K562 (cell line): ENCODE data around the gene MBD6. TPM values are rescaled to one million over a fixed set of nuclear protein-coding genes. Genes with fewer than 3 reads are reported as not detected.

Experiments used
- ARHGAP35 ChIP-seq: fragments of 450-650 bp; IDR thresholded peaks from 2 replicates; pipeline ENCODE4 v1.6.1; 2018; ENCODE audit not compliant: partially characterized antibody
- CAMTA2 ChIP-seq: fragments of 250-450 bp; sonication (Bioruptor Pico); conservative IDR thresholded peaks from 2 replicates; pipeline ENCODE4 v1.5.1; 2022
- CBFA2T2 ChIP-seq: fragments of 450-650 bp; conservative IDR thresholded peaks from 2 replicates; pipeline ENCODE4 v1.6.1; 2017; ENCODE audit warnings: mild to moderate bottlenecking
- CHCHD3 ChIP-seq: fragments of 250-450 bp; sonication (Bioruptor Pico); IDR thresholded peaks from 2 replicates; pipeline ENCODE4 v2.1.2; 2022; ENCODE audit warnings: mild to moderate bottlenecking
- GTF2E2 ChIP-seq: fragments of 200-800 bp; sonication (Bioruptor generic); IDR thresholded peaks from 2 replicates; pipeline ENCODE4 v1.6.1; 2016; ENCODE audit warnings: missing genetic modification characterization, missing compliant biosample characterization
- HDAC3 ChIP-seq: fragments of 450-650 bp; IDR thresholded peaks from 2 replicates; pipeline ENCODE4 v1.6.1; 2018; ENCODE audit warnings: borderline replicate concordance, mild to moderate bottlenecking, moderate library complexity; ENCODE audit not compliant: partially characterized antibody
- HOXB6 ChIP-seq: fragments of 250-450 bp; sonication (Bioruptor Pico); IDR thresholded peaks from 2 replicates; pipeline ENCODE4 v1.5.1; 2022; ENCODE audit warnings: mild to moderate bottlenecking, borderline replicate concordance
- KHSRP ChIP-seq: fragments of 450-650 bp; IDR thresholded peaks from 2 replicates; pipeline ENCODE4 v1.6.1; 2017
- MAFK ChIP-seq: IDR thresholded peaks from 2 replicates; pipeline ENCODE4 v1.6.1; 2011; ENCODE audit warnings: low read length, improper control_type of control experiment
- MYC ChIP-seq, 2 experiments: fragments of 250-450 bp in 1 of 2; sonication (Bioruptor Pico) in 1 of 2; IDR thresholded peaks; 2 replicates each; pipeline versions ENCODE4 v1.5.1 to v1.6.1; 2012 to 2021; ENCODE audit warnings: low read depth in 2 of 2, borderline replicate concordance in 1 of 2, improper control_type of control experiment in 1 of 2, low read length in 1 of 2, mild to moderate bottlenecking in 1 of 2, moderate library complexity in 1 of 2
- NEUROD1 ChIP-seq: fragments of 150-350 bp; IDR thresholded peaks from 2 replicates; pipeline ENCODE4 v1.6.1; 2014; ENCODE audit warnings: borderline replicate concordance, low read length, low read depth; ENCODE audit not compliant: partially characterized antibody
- OTX1 ChIP-seq: fragments of 450-650 bp; formaldehyde crosslinking; IDR thresholded peaks from 2 replicates; pipeline ENCODE4 v1.4.0; 2022; ENCODE audit warnings: mild to moderate bottlenecking
- RFX5 ChIP-seq: IDR thresholded peaks from 2 replicates; pipeline ENCODE4 v1.6.1; 2011; ENCODE audit warnings: low read depth, mild to moderate bottlenecking, improper control_type of control experiment, low read length
- SRF ChIP-seq, 2 experiments: fragments of 250-450, 450-650 bp in 1 of 2; sonication (Bioruptor Pico) in 1 of 2; sonication (generic) in 1 of 2; formaldehyde crosslinking; IDR thresholded peaks; 2 replicates each; pipeline versions ENCODE4 v1.5.0 to v1.5.1; 2020 to 2022; ENCODE audit warnings: mild to moderate bottlenecking in 1 of 2, missing genetic modification reagents in 1 of 2
- STAT5A ChIP-seq: IDR thresholded peaks from 2 replicates; pipeline ENCODE4 v1.6.1; 2012; ENCODE audit warnings: low read length, inconsistent platforms, borderline replicate concordance
- WHSC1 ChIP-seq: IDR thresholded peaks from one replicate; pipeline ENCODE4 v1.6.1; 2012; ENCODE audit warnings: low read length, control low read depth, inconsistent platforms
- ZNF184 ChIP-seq: sonication (generic); formaldehyde crosslinking; IDR thresholded peaks from 2 replicates; pipeline ENCODE4 v1.5.0; 2020; ENCODE audit warnings: missing genetic modification reagents
- ZNF347 ChIP-seq: fragments of 450-650 bp; formaldehyde crosslinking; IDR thresholded peaks from 2 replicates; pipeline ENCODE4 v1.4.0; 2020; ENCODE audit warnings: low read depth, mild to moderate bottlenecking, moderate library complexity
- ZNF76 ChIP-seq: fragments of 250-450 bp; sonication (Bioruptor Pico); IDR thresholded peaks from 2 replicates; pipeline ENCODE4 v1.4.0; 2020; ENCODE audit warnings: mild to moderate bottlenecking, moderate library complexity, borderline replicate concordance
- ZNF764 ChIP-seq: fragments of 250-450 bp; sonication (Bioruptor Pico); IDR thresholded peaks from 2 replicates; pipeline ENCODE4 v1.4.0; 2020; ENCODE audit warnings: low read depth, mild to moderate bottlenecking, moderate library complexity
- ZSCAN29 ChIP-seq: fragments of 450-650 bp; IDR thresholded peaks from 2 replicates; pipeline ENCODE4 v1.6.1; 2017
- polyA plus RNA-seq, 8 experiments: library from polyadenylated mRNA; depleted of rRNA in 4 of 8; stranded (reverse) in 5 of 8; unstranded in 3 of 8; fragments of >200 nt; fragmentation: Nextera tagmentation in 2 of 8; fragmentation: Illumina TruSeq in 1 of 8; extraction: Ambion mirVana in 2 of 8; extraction: Trizol in 1 of 8; gene quantifications; 2 replicates each; pipeline versions ENCODE4 v1.2.1 to v1.2.3, GENCODE V29; 2011 to 2014; ENCODE audit warnings: inconsistent platforms in 1 of 8, missing spikeins in 1 of 8
- total RNA-seq, 7 experiments: library from RNA; depleted of rRNA in 6 of 7; stranded (reverse); fragments of >200 nt in 6 of 7; fragmentation: Illumina TruSeq in 2 of 7; extraction: Trizol in 2 of 7; gene quantifications; 2 replicates each; pipeline versions ENCODE4 v1.2.1 to v1.2.3, GENCODE V29; 2011 to 2021; ENCODE audit warnings: low replicate concordance in 1 of 7
- TF ChIP-seq, protein P1 (sequence below): sonication (generic); IDR thresholded peaks from 2 replicates; pipeline ENCODE4 v1.6.1; 2016
- TF ChIP-seq, protein P2 (sequence below): fragments of 450-650 bp; IDR thresholded peaks from 2 replicates; pipeline ENCODE4 v1.6.1; 2016; ENCODE audit warnings: antibody characterized with exemption
- TF ChIP-seq, protein P3 (sequence below), 3 experiments: fragments of 200-800 bp in 1 of 3; fragments of 250-450 bp in 1 of 3; fragments of 450-650 bp in 1 of 3; sonication (Bioruptor Pico) in 1 of 3; sonication (Bioruptor generic) in 1 of 3; formaldehyde crosslinking in 1 of 3; IDR thresholded peaks; 2 replicates each; pipeline versions ENCODE4 v1.6.1 to v1.8.0; 2016 to 2022; ENCODE audit warnings: mild to moderate bottlenecking in 2 of 3, missing genetic modification characterization in 2 of 3, missing compliant biosample characterization in 1 of 3, moderate library complexity in 1 of 3

MBD6 gene
- total and polyA plus RNA-seq, 9 of the 15 experiments (the other 6 are each of a cell fraction or from before 2014, with no cell fraction given), result 2.0 to 54.8 (median 3.8) TPM

DNA sequence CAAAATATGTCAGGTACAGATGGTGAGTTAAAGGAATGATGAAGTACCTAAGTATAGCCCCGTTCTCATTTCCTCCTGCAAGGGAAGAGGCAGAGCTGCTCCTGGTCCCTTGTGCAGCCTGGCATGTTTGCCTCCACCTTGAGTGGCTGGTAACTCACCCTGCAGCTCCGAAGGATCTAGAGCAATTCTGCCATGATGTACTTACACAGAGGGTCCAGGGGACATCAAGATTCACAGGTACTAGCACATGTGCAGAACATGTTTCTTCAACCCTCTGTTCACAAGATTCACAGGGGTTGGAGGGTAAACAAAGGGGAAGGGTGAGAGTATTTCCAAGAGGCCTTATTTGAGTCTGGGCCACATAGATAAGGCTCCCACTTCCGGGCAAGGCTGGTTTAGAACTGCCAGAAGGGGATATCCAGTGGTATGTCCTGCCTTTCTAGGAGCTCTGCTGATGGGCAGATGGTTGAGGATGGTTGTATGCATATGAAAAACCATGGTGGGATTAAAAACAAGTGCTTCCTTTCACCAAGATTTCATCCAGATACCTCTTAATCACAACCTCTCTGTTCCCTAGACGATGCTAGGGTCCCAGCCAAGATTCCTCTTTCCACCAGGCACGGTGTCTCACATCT lies 16.6 kb downstream of the MBD6 start (continued):
- TF ChIP-seq GTF2E2 (tag) (no peak), KHSRP (no peak), CHCHD3 (no peak), CAMTA2 (CRISPR knock-in tag) (no peak), ZNF764 (CRISPR knock-in tag) (no peak), MYC (IDR thresholded peaks at IDR 0.05; ENCODE audit: low read depth, low read length) (peak; percentile 74), MYC (CRISPR knock-in tag; IDR thresholded peaks at IDR 0.05; ENCODE audit: borderline replicate concordance, low read depth) (no peak), HOXB6 (CRISPR knock-in tag) (no peak), CBFA2T2 (peak; percentile 91), STAT5A (peak; percentile 85), RFX5 (no peak), ZNF76 (CRISPR knock-in tag) (peak; percentile 78; the same call in 1 of the 2 replicates), OTX1 (CRISPR knock-in tag) (no peak), MAFK (no peak), HDAC3 (peak; percentile 85), ARHGAP35 (no peak), ZNF347 (CRISPR knock-in tag) (no peak), ZSCAN29 (no peak), NEUROD1 (peak; percentile 80), ZNF184 (CRISPR knock-in tag) (no peak), SRF (CRISPR knock-in tag; IDR thresholded peaks at IDR 0.05) (peak in 1 of 2 experiments; percentile 66; a peak in 1 of 4 replicates), WHSC1 (no peak)
- TF ChIP-seq, protein P1, sequence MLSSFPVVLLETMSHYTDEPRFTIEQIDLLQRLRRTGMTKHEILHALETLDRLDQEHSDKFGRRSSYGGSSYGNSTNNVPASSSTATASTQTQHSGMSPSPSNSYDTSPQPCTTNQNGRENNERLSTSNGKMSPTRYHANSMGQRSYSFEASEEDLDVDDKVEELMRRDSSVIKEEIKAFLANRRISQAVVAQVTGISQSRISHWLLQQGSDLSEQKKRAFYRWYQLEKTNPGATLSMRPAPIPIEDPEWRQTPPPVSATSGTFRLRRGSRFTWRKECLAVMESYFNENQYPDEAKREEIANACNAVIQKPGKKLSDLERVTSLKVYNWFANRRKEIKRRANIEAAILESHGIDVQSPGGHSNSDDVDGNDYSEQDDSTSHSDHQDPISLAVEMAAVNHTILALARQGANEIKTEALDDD, result peak; percentile 48; the same call in 1 of the 2 replicates
- TF ChIP-seq, protein P2, sequence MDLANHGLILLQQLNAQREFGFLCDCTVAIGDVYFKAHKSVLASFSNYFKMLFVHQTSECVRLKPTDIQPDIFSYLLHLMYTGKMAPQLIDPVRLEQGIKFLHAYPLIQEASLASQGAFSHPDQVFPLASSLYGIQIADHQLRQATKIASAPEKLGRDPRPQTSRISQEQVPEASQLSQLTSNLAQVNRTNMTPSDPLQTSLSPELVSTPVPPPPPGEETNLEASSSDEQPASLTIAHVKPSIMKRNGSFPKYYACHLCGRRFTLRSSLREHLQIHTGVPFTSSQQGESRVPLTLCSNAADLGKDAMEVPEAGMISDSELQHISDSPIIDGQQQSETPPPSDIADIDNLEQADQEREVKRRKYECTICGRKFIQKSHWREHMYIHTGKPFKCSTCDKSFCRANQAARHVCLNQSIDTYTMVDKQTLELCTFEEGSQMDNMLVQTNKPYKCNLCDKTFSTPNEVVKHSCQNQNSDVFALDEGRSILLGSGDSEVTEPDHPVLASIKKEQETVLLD, result peak; percentile 75
- TF ChIP-seq, protein P3, sequence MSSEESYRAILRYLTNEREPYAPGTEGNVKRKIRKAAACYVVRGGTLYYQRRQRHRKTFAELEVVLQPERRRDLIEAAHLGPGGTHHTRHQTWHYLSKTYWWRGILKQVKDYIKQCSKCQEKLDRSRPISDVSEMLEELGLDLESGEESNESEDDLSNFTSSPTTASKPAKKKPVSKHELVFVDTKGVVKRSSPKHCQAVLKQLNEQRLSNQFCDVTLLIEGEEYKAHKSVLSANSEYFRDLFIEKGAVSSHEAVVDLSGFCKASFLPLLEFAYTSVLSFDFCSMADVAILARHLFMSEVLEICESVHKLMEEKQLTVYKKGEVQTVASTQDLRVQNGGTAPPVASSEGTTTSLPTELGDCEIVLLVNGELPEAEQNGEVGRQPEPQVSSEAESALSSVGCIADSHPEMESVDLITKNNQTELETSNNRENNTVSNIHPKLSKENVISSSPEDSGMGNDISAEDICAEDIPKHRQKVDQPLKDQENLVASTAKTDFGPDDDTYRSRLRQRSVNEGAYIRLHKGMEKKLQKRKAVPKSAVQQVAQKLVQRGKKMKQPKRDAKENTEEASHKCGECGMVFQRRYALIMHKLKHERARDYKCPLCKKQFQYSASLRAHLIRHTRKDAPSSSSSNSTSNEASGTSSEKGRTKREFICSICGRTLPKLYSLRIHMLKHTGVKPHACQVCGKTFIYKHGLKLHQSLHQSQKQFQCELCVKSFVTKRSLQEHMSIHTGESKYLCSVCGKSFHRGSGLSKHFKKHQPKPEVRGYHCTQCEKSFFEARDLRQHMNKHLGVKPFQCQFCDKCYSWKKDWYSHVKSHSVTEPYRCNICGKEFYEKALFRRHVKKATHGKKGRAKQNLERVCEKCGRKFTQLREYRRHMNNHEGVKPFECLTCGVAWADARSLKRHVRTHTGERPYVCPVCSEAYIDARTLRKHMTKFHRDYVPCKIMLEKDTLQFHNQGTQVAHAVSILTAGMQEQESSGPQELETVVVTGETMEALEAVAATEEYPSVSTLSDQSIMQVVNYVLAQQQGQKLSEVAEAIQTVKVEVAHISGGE (CRISPR knock-in tag; IDR thresholded peaks at IDR 0.05), result peak in 1 of 3 experiments; percentile 67; a peak in 1 of 6 replicates
